ENCODE measurements around the gene MAJIN. TPM values are rescaled to one million over a fixed set of nuclear protein-coding genes. Genes with fewer than 3 reads are reported as not detected.
A peak's percentile ranks its signal among the peaks of the same experiment; 100 is the strongest.

The MAJIN gene
- total RNA-seq, 1 donor from 2014 or later: not detected

- DNase-seq (ENCODE audit: extremely low spot score, unreplicated experiment): no peak
- H3K4me3 Mint-ChIP-seq: peak overlapping the region; percentile 93
- peak overlapping the region; percentile 36 for H3K27ac Mint-ChIP-seq
- no peaks in the 10 kb centered on the region for H3K27me3 Mint-ChIP-seq
- H3K4me1 Mint-ChIP-seq (ENCODE audit: unreplicated experiment): no peaks in the 10 kb centered on the region
- TF ChIP-seq CTCF (conservative IDR thresholded peaks at IDR 0.05): no peak
- no peaks in the 10 kb centered on the region for H3K9me3 Mint-ChIP-seq
- H3K36me3 Mint-ChIP-seq: no peaks in the 10 kb centered on the region
Measured at GRCh38 chr11:64924910-64925284, 47.0 kb downstream of the MAJIN start.

- peak; percentile 85 for DNase-seq (ENCODE audit: extremely low spot score, unreplicated experiment)
- Mint-ChIP-seq H3K4me3 (peak within 1 kb of the TSS; percentile 93), H3K36me3 (no peaks in the 10 kb centered on the region), H3K4me1 (ENCODE audit: unreplicated experiment) (no peaks in the 10 kb centered on the region), H3K27me3 (no peaks in the 10 kb centered on the region), H3K9me3 (no peaks in the 10 kb centered on the region), H3K27ac (peak within 1 kb of the TSS; percentile 97)
- TF ChIP-seq CTCF (conservative IDR thresholded peaks at IDR 0.05): no peak
Measured at GRCh38 chr11:64923944-64924909, 47.7 kb downstream of the MAJIN start, which contains the start of gene PPP2R5B. TSS of gene PPP2R5B (plus strand) at chr11:64924689. CDS start at chr11:64925735, 1,046 bp downstream.

- no peaks in the 10 kb centered on the region for H3K36me3 Mint-ChIP-seq
- no peak for TF ChIP-seq CTCF (conservative IDR thresholded peaks at IDR 0.05)
- no peaks in the 10 kb centered on the region for H3K9me3 Mint-ChIP-seq
- peak overlapping the region; percentile 93 for H3K4me3 Mint-ChIP-seq
- no peak for DNase-seq (ENCODE audit: extremely low spot score, unreplicated experiment)
- no peaks in the 10 kb centered on the region for H3K4me1 Mint-ChIP-seq (ENCODE audit: unreplicated experiment)
- no peaks in the 10 kb centered on the region for H3K27me3 Mint-ChIP-seq
- no peak overlapping the region for H3K27ac Mint-ChIP-seq
Measured at GRCh38 chr11:64923151-64923661, 48.7 kb downstream of the MAJIN start.

GRCh38 chr11:64921384-64921783, 50.5 kb downstream of the MAJIN start:
- Mint-ChIP-seq H3K9me3 (no peaks in the 10 kb centered on the region), H3K27me3 (no peaks in the 10 kb centered on the region), H3K4me1 (ENCODE audit: unreplicated experiment) (peaks cover 9% of the 10 kb centered on the region), H3K36me3 (no peaks in the 10 kb centered on the region), H3K27ac (no peak overlapping the region), H3K4me3 (no peak overlapping the region)
- DNase-seq (ENCODE audit: extremely low spot score, unreplicated experiment): no peak
- TF ChIP-seq CTCF (conservative IDR thresholded peaks at IDR 0.05): no peak

- no peak overlapping the region for H3K4me3 Mint-ChIP-seq
- no peak overlapping the region for H3K27ac Mint-ChIP-seq
- H3K27me3 Mint-ChIP-seq: no peaks in the 10 kb centered on the region
- H3K4me1 Mint-ChIP-seq (ENCODE audit: unreplicated experiment): peaks cover 13% of the 10 kb centered on the region
- no peak for TF ChIP-seq CTCF (conservative IDR thresholded peaks at IDR 0.05)
- DNase-seq (ENCODE audit: extremely low spot score, unreplicated experiment): no peak
- H3K36me3 Mint-ChIP-seq: no peaks in the 10 kb centered on the region
- no peaks in the 10 kb centered on the region for H3K9me3 Mint-ChIP-seq
Measured at GRCh38 chr11:64920124-64920523, 51.8 kb downstream of the MAJIN start.

Data from type B pancreatic cell (in vitro differentiated cells).